Dedifferentiated amniotic fluid mesenchymal stem cell (primary cell): Measurements from ENCODE around the gene ASGR1.
A peak's percentile ranks its signal among the peaks of the same experiment; 100 is the strongest.

Experiments
- DNase-seq: peaks from one replicate; pipeline ENCODE4 v3.0.0-alpha.2; 2016; ENCODE audit errors: extremely low spot score

ASGR1 gene

DNA sequence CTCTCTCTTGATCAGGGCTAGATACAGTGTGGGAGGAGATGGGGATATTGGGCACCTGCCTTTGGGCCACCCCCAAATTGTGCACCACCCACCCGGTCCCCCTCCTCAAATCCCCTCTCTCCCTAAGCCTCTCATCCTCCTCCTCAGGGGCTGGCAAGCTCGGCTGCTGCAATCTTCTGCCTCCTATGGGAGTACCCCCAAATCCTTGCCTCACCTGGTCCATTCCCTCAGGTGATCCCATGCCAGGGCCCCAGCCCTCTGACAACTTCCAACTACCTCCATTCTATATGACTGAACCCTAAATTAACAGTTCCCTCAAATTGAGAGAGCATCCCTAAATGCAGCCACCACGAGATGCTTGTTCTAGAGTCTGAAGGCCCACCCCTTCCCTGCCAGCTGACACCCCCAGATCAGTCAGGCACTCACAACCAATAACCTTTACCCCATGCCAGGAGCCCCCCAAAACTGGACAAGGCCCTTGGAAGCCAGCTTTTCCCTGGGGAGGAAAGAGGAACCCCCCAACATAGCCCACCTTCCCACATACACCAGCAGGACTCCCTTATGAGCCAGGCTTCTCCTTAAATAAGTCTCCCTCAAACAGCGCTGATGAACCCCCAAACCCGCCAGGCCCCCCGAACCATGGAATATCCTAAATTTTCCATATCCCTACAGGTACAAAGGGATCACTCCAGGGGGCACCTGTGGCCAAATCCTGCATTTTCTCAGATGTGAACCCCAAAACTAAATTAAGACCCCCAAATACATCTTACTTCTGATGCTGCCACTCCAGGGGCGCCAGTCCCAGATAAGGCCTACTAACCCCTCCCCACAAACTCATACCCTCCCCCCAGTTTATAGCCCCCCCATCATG lies 37.3 kb upstream of the ASGR1 start:
- no peak for DNase-seq

DNA sequence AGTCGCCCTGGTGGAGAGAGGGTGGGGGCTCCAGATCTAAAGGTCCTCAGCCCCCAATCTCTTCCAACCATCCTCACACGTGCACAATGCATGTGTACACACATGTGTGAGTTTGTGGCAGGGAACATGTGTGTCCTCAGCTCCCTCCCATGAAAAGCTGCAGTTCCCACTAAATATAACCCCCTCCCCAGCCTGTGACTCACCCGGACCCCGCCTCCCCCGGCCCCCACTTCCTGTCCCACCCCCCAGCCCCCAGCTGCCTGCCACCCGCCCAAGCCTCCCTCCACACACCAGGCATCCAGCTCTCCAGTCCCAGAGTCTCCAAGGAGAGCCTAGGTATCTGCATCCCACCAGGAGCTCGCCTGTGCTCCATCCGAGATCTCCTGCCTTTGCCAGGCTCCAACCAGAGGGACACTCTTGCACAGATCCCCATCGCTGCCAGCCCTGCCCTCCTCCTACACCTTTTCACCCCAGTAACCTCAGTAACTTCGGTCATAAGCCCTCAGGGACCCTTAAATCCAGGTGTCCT lies 36.5 kb upstream of the ASGR1 start:
- DNase-seq, result no peak

DNA sequence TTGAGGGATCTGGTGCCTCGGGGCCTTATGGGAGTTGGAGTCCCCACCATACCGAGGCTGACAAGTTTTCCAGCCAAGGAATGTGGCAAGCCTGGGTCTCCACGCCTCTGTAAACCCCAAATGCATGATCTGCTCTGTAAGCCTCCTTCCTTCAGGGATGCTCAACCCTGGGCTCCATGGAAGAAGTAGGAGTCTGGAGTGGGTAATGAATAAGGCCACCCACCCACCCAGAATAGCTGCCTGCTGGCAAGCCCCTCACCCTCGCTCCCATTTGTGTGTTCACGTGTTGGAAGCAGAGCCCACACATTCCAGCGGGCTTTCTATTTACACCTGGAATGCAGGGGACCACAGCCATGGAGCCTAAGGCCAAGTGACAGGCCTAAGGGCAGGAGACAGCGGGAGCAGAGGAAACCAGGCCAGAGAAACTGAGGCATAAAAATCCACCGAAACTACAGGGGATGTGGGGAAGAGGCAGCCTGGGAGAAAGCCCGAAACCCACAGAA lies 36.0 kb upstream of the ASGR1 start:
- DNase-seq, result no peak

DNA sequence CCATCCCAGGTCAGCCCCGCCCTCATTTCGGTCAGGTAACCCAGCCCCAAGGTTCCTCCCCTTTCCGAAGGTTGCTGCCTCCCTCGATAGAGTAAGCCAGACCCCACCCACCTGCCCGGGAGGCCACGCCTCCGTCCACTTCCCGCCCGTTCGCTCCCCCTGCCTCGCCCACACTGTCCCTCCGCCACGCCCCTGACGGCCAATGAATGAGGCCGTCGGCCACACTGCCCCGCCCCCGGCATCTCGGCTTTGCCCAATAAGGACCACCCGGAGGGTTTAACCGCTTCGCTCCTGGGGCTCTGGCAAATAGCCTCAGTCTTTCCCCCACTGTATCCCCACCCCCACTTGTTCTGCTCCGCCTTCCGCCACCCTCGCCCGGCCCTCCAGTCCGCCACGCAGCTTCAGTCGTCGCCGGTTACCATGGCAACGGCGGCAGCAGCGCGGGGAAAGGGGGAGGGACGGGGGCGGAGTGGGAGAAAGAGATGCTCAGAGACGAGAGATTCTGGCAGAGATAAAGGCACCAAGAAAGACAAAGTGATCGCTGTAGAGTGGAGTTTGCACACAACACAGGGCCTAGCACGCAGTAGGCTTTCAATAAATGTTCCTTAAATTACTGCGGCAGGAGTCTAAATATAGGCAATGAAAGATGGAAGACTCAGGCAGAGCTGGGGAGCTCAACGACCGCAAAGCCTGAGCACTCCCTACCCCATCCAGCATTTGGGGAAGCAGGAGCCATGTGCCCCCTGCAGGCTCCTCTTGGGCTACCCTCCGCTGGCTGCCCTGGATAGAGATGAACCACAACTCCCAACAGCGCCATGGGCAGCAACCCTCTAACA lies 35.3 kb upstream of the ASGR1 start:
- DNase-seq, result peak; percentile 94

DNA sequence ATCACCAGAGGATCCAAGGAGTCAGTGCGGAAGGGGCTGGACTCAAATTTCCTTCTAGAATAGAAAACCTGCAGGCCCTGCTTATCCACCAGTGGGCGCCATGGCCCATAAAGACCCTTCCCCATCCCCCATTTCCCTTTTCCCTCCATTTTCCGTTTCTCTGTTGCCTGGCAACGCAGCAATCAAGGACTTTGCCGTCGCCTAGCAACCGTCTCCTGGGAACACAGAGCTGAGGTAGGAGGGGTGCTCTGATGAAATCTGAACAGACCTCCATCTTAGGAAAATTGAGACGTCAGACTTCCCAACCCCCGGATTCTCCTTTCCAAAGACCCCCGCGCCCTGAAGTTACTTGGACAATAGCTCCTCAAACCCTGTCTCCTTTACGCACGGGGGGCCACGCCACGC lies 34.7 kb upstream of the ASGR1 start:
- peak; percentile 21 for DNase-seq

DNA sequence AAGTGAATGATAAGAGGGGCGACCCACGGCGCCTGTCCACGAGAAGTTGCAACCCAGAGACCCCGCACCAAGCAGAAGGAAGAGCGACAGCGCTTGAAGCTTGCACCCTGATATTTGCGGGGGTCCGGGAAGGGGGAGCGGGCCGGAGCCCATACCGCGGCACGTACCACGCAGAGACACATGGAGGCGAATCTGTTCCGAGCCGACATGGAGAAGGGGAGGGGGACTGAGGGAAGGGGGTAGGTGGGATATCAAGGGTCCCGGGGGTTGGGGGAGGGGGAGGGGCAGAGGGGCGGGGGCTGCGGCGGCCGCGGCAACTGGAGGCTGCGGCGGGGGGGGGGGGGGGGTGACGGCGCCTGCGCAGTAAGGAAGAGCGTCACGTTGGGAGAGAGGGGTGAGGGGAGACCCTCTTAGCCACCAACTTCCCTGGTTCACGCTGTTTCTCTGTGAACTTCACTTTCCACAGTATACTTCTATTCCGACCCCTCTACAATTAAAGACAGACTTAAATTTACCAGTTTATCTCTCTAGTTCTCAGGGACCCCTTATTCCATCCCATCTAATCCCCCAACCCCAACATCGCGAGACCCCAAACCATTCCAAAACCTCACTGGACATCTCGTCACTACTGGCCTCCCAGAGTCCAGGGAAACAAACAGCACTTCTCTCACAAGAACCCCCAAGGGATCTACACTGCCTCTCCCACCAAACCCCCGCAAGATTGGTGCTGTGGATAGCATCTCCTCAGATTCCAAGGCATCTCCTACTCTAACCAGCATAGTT lies 32.5 kb upstream of the ASGR1 start:
- DNase-seq, result no peak

- no peak for DNase-seq
Observed at GRCh38 chr17:7208754-7209460, 29.7 kb upstream of the ASGR1 start.

DNA sequence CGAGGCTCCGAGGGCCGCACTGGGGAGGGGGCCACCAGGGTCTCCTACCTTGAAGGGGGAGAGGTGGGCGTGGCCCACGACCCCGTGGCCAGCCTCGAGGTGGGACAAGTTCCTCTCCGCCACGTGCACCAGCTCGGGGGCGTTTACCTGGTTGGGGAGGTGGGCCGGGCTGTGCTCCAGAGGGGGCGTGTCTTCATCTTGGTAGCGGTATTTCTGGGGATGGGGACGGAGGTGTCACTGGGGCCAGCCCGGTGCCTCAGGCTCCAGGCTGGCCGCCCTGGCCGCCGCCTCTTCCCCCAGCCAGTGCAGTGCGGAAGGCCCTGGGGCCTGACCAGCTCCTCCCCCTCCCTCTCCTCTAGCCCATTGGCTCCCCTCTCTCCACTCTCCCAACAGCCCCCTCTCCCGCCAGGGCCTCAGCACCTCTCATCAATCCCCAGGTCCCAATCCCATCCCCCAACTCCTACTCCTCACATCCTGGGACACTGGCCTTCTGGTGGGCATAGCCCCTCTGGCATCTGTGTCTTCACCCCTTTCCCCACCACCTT lies 28.9 kb upstream of the ASGR1 start:
- no peak for DNase-seq

- no peak for DNase-seq
Observed at GRCh38 chr17:7207120-7208001, 28.2 kb upstream of the ASGR1 start.

DNA sequence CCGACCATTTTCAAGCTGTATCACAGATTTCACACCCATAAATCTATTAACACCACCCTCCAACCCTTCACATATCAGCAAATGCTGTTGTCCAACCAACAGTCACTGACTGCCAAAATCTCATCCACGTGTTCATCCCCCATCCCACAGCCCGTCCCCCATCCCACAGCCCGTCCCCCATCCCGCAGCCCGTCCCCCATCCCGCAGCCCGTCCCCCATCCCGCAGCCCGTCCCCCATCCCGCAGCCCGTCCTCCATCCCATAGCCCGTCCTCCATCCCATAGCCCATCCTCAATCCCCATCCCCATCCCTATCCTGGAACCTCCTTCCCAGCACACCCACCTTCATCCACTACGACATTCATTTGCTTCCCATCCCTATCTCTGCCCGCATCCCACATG lies 26.4 kb upstream of the ASGR1 start:
- DNase-seq, result no peak

DNA sequence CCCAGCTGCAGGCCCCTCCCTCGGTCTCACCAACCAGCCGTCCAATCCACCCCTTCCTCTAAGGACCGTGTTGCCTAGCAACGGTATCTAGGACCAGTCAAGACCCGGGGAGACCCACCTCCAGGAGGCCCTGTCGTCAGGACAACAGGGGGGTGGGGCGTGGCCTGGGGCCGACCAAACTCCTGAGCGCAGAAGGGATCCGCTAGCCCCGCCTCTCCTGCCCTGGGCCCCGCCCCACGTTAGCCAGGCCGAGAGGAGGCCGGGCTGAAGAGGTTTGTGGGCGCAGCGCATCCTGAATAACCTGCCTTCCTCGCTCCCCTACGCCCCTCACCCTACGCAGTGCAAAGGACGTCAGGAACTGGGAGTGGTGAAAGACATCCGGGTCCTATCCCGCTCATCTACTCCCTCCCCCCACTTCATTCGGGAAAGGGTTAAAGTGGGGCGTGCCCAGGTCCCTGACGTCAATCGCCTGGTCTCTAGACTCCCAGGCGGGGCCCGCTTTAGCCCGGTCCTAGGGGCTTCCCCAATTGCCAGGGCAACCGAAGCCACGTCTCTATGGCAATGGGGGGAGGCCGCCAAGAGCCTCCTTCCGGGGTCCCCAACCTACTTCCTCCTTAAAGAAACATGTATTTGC lies 25.8 kb upstream of the ASGR1 start:
- no peak for DNase-seq

DNA sequence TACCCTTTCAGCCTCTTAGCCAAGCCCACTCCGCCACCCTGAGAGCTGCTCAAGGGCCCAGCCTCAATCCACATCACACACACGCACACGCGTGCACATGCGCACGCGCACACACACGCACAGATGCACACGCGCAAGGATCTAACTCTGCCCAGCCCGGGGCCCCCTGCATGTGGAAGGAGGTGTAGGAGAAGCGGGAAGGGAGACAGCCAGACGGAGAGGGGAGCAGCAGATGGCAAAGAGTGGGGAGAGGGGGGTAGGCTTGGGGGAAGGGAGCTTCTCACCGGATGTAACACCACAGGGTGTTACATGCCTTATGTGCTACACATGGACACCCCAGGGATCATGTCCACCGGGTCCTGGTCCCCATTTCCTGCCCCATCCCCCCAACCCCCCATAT lies 25.2 kb upstream of the ASGR1 start:
- no peak for DNase-seq

DNA sequence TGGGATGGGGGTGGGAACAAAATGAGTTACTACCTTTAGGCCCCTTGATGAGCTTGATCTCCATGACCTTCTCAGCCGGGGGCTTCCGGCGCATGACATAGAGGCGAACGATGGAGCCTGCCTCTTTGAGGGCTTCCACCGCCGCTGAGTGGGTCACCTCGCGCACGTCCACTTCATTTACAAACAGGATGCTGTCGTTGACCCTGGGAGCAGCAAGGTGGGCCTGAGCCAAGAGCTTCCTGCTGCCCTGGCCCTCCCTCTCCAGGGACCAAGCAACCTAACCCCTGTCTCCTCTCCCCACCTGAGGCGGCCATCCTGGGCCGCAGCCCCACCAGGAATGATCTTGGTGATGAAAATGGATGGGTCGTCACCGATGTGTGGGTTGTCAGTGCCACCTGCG lies 24.2 kb upstream of the ASGR1 start:
- DNase-seq, result no peak

DNA sequence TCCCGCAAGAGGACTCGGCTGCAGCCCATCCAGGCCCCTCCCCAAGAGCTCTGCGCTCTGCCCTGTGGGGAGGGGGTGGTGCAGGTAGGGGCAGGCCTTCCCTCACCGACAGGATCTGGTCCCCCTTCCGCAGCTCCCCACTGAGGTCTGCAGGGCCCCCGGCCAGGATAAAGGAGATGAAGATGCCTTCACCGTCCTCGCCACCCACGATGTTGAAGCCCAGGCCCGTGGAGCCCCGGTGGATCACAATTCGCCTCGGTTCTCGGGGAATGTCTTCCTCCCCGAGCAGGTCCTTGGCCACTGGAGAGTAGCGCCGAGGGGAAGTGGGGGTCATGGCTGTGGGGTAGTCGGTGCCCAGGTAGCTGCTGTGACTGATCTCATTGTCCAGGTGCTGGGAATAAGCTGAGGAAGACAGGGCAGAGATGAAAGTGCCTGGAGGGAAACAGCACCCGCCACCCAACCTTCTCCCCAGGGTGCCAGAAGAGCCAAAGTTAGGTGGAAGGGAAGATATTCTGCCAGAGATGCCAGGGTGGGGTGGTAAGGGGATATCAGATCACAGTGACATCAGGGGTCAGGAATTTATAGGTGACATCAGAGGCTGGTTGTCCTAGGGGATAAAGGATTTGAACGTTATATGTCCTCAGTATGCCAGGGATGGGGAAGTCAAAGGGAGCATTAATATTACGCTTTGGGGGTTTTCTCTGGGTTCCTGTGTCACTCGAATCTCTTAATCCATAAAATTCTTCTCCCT lies 17.7 kb upstream of the ASGR1 start:
- no peak for DNase-seq

DNA sequence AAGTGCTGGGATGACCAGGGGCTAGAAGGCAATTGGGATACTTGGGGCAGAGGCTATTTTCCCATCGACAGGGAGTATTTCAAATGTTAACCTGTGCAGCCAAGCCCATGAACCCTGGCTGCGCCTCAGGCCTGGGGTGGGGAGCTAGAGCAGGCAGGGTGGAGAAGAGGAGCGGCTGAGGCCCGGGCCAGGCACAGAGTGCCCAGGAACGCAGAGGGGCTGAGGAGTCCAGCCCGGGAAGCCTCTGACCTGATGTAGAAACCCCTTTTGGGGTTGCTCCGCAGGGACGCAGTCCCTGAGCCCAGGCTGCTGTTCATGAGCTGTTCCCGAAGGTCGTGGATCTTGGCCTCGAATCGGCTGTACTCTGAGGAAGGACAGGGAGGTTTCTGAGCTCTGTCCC lies 16.8 kb upstream of the ASGR1 start:
- DNase-seq, result no peak

- DNase-seq, result no peak
Observed at GRCh38 chr17:7192271-7192937, 13.2 kb upstream of the ASGR1 start.

DNA sequence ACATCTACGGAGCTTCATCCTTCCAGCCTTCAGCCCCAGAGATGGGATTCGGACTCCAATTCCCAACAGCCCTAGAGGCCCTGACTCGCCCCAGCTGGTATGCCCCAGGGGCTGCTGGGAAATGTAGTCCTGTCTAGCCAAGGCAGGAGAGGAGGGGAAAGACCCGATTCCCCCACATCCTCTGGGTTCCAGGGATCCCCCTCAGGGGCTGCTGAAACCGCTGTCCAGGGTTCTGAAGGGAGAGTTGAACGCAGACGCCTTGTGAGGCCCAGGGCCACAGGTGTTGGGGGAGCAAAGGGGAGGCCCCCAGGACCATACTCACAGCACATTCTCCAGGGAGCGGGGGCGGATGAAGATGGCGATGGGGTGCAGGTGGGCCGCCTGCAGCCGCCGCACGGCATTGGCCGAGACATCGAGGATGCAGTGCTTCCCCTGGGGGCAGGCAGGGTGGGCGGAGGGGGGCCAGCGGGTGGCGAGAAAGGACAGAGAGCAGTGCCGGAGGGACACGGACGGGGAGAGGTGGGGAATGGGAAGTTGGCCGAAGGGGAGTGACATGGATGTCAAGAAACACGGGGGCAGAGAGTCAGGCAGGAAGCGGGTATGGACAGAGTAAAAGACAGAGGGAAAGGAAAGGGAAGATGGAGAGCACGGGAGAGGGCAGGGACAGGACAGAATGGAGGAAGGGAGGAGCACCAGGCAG lies 12.6 kb upstream of the ASGR1 start:
- DNase-seq, result no peak
